Omental fat pad (tissue), 4 donors: ENCODE measurements around the gene MBNL2. TPM values are rescaled to one million over a fixed set of nuclear protein-coding genes. Genes with fewer than 3 reads are reported as not detected.

Experiments used
- ATAC-seq: fragments of 150-250 bp; one replicate; pipeline ENCODE4 v1.9.1; 2016; ENCODE audit warnings: mild to moderate bottlenecking, moderate library complexity; ENCODE audit not compliant: low FRiP score
- DNase-seq: peaks from one replicate; pipeline ENCODE4 v3.0.0-alpha.2; 2019; ENCODE audit warnings: low spot score
- total RNA-seq, 4 donors: library from RNA; depleted of rRNA; stranded (reverse); fragments of >200 nt; gene quantifications; one replicate each; pipeline ENCODE4 v1.1.0, GENCODE V29; 2016
- TF ChIP-seq, protein P1 (sequence below), 3 donors: fragments of 450-650 bp; IDR thresholded peaks; one replicate each; pipeline ENCODE4 v1.5.1; 2016 to 2017; ENCODE audit warnings: antibody characterized with exemption in 3 of 3, mild to moderate bottlenecking in 3 of 3, moderate library complexity in 2 of 3

The MBNL2 gene
- total RNA-seq, 4 donors from 2014 or later: 105 to 132 (median 123) TPM

DNA sequence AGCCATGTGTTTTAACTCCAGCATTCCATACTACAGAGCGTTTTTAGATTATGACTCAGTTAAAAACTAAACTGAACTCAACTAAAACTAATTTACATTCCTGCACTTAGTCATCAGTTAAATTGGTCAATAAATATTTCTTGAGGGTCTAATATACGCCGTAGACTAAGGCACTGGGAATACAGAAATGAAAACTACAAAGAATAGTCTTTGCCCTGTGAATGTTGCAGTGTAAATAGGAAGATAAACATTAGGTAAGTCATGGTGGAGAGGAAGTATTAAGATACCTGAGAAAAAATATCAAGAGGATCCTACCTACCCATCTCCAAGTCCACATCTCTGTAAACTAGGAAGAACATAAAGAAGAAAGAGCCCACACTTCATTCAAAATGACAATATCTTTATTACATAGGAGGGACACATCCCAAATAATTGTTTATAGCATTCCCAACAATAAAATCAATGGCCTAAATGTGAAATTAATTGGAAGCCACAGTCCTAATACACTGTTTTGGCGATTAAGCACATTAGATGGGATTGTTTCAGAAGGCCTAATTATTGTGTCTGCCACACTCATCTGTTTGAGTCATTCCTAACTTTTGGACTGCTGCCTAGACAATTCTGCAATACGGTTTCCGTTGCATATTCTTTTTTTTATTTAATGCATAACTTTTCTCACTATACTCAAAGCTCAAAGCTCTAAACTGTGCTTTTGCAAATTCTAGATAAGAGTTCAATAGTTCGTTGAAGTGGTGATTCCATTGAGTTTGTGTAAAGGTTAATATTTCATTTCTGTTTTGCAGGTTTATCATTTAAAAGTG, 52.9 kb downstream of the MBNL2 start:
- DNase-seq (no peak), ATAC-seq (peak; percentile 75)
- TF ChIP-seq, protein P1, sequence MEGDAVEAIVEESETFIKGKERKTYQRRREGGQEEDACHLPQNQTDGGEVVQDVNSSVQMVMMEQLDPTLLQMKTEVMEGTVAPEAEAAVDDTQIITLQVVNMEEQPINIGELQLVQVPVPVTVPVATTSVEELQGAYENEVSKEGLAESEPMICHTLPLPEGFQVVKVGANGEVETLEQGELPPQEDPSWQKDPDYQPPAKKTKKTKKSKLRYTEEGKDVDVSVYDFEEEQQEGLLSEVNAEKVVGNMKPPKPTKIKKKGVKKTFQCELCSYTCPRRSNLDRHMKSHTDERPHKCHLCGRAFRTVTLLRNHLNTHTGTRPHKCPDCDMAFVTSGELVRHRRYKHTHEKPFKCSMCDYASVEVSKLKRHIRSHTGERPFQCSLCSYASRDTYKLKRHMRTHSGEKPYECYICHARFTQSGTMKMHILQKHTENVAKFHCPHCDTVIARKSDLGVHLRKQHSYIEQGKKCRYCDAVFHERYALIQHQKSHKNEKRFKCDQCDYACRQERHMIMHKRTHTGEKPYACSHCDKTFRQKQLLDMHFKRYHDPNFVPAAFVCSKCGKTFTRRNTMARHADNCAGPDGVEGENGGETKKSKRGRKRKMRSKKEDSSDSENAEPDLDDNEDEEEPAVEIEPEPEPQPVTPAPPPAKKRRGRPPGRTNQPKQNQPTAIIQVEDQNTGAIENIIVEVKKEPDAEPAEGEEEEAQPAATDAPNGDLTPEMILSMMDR (IDR thresholded peaks at IDR 0.05): no peak

DNA sequence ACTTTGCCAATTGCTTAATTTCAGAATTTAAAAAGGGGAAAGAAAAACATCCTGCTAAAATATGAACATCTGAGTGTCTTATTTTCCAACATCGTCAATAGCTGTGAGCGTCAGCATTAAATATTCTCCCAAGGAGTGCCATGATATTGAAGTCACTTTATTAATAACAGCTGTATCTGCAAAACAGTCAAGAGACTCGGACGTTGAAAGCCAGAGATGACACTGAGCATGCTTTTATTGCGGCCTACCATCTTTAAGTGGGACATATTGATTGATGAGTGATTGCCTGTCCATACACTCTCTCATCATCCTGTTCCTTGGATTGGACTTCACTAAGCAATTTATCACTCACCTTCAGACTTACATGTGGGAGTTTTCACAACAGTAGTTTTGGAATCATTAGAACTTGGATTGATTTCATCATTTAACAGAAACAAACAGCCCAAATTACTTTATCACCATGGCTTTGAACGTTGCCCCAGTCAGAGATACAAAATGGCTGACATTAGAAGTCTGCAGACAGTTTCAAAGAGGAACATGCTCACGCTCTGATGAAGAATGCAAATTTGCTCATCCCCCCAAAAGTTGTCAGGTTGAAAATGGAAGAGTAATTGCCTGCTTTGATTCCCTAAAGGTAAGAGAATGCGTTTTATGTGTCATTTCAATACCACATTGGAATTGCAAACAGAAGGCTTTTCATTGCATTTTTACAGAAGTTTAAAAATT, 53.8 kb downstream of the MBNL2 start:
- DNase-seq (no peak), ATAC-seq (no peak)
- TF ChIP-seq, protein P1 (IDR thresholded peaks at IDR 0.05): no peak

DNA sequence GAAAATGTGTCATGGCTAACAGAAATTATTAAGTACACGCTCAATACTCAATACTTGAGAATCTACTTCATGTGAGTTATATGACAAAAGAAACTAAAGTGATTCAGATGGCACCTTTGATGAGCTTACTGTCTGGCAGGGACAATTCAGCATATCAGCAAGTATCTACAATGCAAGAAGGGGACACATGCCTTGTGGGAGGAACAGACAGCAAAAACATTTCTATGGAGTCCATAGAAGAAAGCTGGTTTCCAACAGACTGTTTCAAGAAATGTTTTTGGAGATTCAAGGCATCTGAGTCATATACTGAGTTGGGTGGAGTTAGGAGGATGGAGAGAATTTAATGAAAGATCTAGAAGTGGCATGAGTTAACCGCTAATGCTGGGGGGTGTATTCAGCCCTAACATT, 54.7 kb downstream of the MBNL2 start:
- ATAC-seq (no peak), DNase-seq (no peak)
- TF ChIP-seq, protein P1 (IDR thresholded peaks at IDR 0.05): no peak

DNA sequence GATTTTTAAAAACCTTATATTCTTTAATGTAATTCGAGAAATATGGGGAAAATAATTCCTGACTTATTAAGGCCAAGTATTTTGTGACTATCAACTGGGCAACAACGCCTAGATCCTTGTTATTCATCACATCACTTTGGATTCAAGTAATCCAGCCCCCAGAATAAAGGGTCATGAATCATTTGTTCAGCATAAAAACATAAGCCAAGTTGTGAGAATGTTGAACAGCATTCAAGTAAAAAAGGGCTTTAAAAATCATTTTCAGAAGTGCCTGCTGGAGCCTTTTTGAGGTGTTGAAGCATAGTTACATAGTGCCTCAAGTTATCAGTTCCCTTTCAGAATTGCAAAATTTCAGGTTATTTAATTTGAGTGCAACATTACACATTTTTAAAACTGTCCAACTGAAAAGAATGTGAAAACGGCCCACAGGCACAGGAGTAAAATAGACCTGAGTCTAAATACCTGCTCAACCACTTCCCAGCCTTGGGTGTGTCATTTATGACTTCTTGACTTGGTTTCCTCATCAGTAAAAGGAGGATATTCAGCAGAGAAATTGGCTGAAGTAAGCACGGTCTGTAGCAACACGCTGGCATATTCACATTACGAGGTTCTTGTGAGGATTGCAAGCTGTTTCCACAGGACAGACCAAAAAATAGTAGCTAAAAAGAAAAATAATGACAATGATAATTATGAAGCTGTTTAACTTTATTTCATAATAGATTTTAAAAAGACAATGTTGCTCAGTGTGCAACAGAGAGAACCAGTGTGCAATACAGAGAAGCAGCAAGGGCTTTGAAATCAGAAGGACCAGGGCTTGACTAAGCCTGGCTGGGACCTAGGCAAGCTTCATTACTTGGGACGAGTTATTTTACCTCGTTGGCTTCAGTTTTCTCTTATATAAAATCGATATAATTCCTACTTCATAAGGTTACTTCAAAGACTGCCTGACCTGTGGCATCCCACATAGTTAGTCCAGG, 56.6 kb downstream of the MBNL2 start:
- ATAC-seq: peak; percentile 59
- TF ChIP-seq, protein P1 (IDR thresholded peaks at IDR 0.05): no peak
- no peak for DNase-seq

DNA sequence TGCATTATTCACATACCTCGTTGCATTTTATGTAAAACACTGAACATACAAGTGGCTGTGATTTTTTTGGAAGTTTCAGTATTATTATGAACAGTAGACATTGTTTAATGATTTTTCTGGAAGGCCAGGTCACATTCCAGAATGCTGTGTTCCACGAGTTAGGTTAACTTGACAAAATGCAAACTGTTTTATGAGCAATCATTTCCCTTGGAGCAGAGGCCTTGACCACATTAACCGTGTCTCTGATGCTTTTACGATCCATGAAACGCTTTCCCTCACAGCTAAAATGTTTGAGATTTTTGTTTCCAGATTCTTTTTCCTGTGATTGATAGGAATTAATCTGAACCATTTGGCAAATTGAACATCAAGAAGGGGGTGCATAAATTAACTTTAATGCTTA, 57.8 kb downstream of the MBNL2 start:
- ATAC-seq (no peak), DNase-seq (no peak)
- TF ChIP-seq, protein P1 (IDR thresholded peaks at IDR 0.05): no peak

DNA sequence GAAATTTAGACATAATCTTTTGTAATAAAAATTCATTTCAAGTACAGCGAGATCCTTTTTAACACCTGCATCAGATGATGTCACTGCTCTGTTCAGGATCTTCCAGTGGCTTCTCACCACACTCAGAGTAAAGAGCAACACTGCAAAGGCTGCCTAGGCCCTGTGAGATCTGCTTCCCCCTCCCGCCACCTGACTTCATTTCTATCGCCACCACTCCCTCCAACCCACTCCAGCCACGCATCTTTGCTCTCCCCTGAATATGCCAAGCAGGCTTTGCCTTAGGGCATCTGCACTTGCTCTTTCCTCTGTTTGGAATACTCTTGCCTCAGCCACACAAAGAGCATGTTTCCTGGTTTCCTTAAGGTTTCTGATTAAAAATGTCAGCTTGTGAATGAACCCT, 58.3 kb downstream of the MBNL2 start:
- ATAC-seq (no peak), DNase-seq (no peak)
- TF ChIP-seq, protein P1 (IDR thresholded peaks at IDR 0.05): no peak
